B cell (primary cell): ENCODE data around the gene SMPD3.

ENCODE experiments used
- CTCF ChIP-seq: fragments of 200-600 bp; IDR thresholded peaks from one replicate; pipeline ENCODE4 v1.8.0; 2022; ENCODE audit warnings: antibody characterized with exemption, mild to moderate bottlenecking
- EZH2 ChIP-seq: IDR thresholded peaks from 2 replicates; pipeline ENCODE4 v1.6.1; 2012; ENCODE audit warnings: borderline replicate concordance, low read depth, mild to moderate bottlenecking, moderate library complexity, low read length; ENCODE audit not compliant: insufficient read depth, poor library complexity, severe bottlenecking

GRCh38 chr16:68388124-68388523 is 60.2 kb downstream of the SMPD3 start:
- TF ChIP-seq CTCF = no peak
- TF ChIP-seq EZH2 = no peak
